Stimulated activated CD8-positive, alpha-beta memory T cell treated with anti-CD3 and anti-CD28 coated beads, Interleukin-12 subunit alpha, Interleukin-12 subunit beta, amount 100 ng/mL, for 4 hours (primary cell): Measurements from ENCODE around the gene PTPRA.

ENCODE experiments used
- DNase-seq: peaks from one replicate; pipeline ENCODE4 v3.0.0-alpha.2; 2020; ENCODE audit warnings: low read depth

PTPRA gene

GRCh38 chr20:3077618-3078134, 204.4 kb downstream of the PTPRA start:
- no peak for DNase-seq

- DNase-seq, result no peak
These were observed 207.7 kb downstream of the PTPRA start for GRCh38 chr20:3080939-3081388.

- DNase-seq, result no peak
These were observed 208.4 kb downstream of the PTPRA start for GRCh38 chr20:3081641-3082040.

- no peak for DNase-seq
These were observed 209.1 kb downstream of the PTPRA start for GRCh38 chr20:3082306-3082951.

- DNase-seq, result no peak
These were observed 210.0 kb downstream of the PTPRA start for GRCh38 chr20:3082955-3083952.

- no peak for DNase-seq
These were observed 211.2 kb downstream of the PTPRA start, which contains the start of gene AVP for GRCh38 chr20:3084283-3084985. TSS of gene AVP (minus strand) at chr20:3084724. CDS start at chr20:3084674, 50 bp downstream.

- DNase-seq, result no peak
These were observed 211.7 kb downstream of the PTPRA start for GRCh38 chr20:3084986-3085360.

- DNase-seq, result no peak
These were observed 212.3 kb downstream of the PTPRA start for GRCh38 chr20:3085571-3086072.

- no peak for DNase-seq
These were observed 214.8 kb downstream of the PTPRA start for GRCh38 chr20:3088031-3088430.
